SH-SY5Y (cell line): ENCODE measurements around the gene UGT1A10.

Source experiments
- GATA2 ChIP-seq: IDR thresholded peaks from 2 replicates; pipeline ENCODE4 v1.6.1; 2011; ENCODE audit warnings: mild to moderate bottlenecking, low read depth, low read length
- GATA3 ChIP-seq: IDR thresholded peaks from 2 replicates; pipeline ENCODE4 v1.6.1; 2011; ENCODE audit warnings: low read depth, mild to moderate bottlenecking, low read length, moderate library complexity

Gene UGT1A10

GRCh38 chr2:233772583-233772982, 136.3 kb downstream of the UGT1A10 start:
- TF ChIP-seq GATA2 (no peak), GATA3 (no peak)

GRCh38 chr2:233773854-233774253, 137.6 kb downstream of the UGT1A10 start:
- TF ChIP-seq GATA2 (no peak), GATA3 (no peak)

GRCh38 chr2:233775414-233775813, 139.2 kb downstream of the UGT1A10 start:
- TF ChIP-seq GATA2, result no peak
- no peak for TF ChIP-seq GATA3

- TF ChIP-seq GATA3, result no peak
Observed at GRCh38 chr2:233778030-233778429, 141.8 kb downstream of the UGT1A10 start, which contains the start of gene MROH2A. Gene MROH2A, plus strand, starts transcription at chr2:233778330. Its CDS starts 1,029 bp downstream, at chr2:233779359.

GRCh38 chr2:233779722-233780121, 143.5 kb downstream of the UGT1A10 start:
- TF ChIP-seq GATA3 (no peak), GATA2 (no peak)

- TF ChIP-seq GATA3 (no peak), GATA2 (no peak)
Observed at GRCh38 chr2:233780771-233781170, 144.5 kb downstream of the UGT1A10 start.

GRCh38 chr2:233789554-233789953, 153.3 kb downstream of the UGT1A10 start:
- TF ChIP-seq GATA3 (no peak), GATA2 (no peak)

- no peak for TF ChIP-seq GATA3
- no peak for TF ChIP-seq GATA2
Observed at GRCh38 chr2:233791151-233791882, 155.1 kb downstream of the UGT1A10 start.

GRCh38 chr2:233791883-233792329, 155.7 kb downstream of the UGT1A10 start:
- no peak for TF ChIP-seq GATA3
- TF ChIP-seq GATA2, result no peak

- TF ChIP-seq GATA3 (no peak), GATA2 (no peak)
Observed at GRCh38 chr2:233792720-233793119, 156.5 kb downstream of the UGT1A10 start.

- TF ChIP-seq GATA3 (no peak), GATA2 (no peak)
Observed at GRCh38 chr2:233793465-233794127, 157.3 kb downstream of the UGT1A10 start.

- TF ChIP-seq GATA3, result no peak
- no peak for TF ChIP-seq GATA2
Observed at GRCh38 chr2:233794128-233794658, 157.9 kb downstream of the UGT1A10 start.

GRCh38 chr2:233795735-233796171, 159.5 kb downstream of the UGT1A10 start:
- TF ChIP-seq GATA3 (no peak), GATA2 (no peak)

GRCh38 chr2:233796254-233796653, 160.0 kb downstream of the UGT1A10 start:
- TF ChIP-seq GATA2 (no peak), GATA3 (no peak)
